ENCODE measurements around the gene TBC1D22A.

The TBC1D22A gene

DNA sequence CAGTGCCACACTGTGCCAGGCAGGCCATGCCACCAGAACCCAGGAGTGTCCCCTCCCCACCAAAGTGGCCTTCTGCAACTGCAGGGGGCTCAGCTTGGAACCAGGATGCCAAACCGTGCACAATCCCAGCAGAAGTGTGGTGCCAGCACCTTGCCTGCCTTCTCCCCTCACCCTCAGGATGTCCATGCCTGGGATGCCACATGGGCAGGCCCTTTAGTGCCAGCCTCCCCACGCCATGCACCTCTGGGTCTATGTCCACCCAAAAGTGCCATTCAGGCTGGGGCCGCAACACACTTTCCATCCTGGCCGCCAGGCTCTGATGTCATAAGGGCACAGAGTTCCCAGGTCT lies 8.7 kb upstream of the TBC1D22A start:
- Histone ChIP-seq H3K36me3 (ENCODE audit: control insufficient read depth in 2 of 2, insufficient read depth in 2 of 2, low read length in 2 of 2) (no peaks in the 10 kb centered on the region), H3K27me3 (ENCODE audit: control insufficient read depth in 1 of 2, insufficient read depth in 2 of 2, low read length in 2 of 2) (peaks cover 0 to 2% of the 10 kb centered on the region in 2 donors), H3K9ac (ENCODE audit: low read length in 2 of 2) (peak overlapping the region in 1 of 2 donors; percentile 13), H3K4me1 (ENCODE audit: control insufficient read depth, insufficient read depth, low read length) (peaks cover 20% of the 10 kb centered on the region), H3K9me3 (ENCODE audit: control insufficient read depth in 2 of 2, low read length in 2 of 2) (no peaks in the 10 kb centered on the region), H3K27ac (ENCODE audit: low read length) (peak overlapping the region; percentile 46), H3K4me3 (ENCODE audit: low read length in 2 of 2) (peak overlapping the region in 1 of 2 donors; percentile 40)

GRCh38 chr22:46754110-46754799 lies 8.2 kb upstream of the TBC1D22A start:
- H3K36me3 ChIP-seq (ENCODE audit: control insufficient read depth in 2 of 2, insufficient read depth in 2 of 2, low read length in 2 of 2), result no peaks in the 10 kb centered on the region
- H3K27me3 ChIP-seq (ENCODE audit: control insufficient read depth in 1 of 2, insufficient read depth in 2 of 2, low read length in 2 of 2), result peaks cover 0 to 2% of the 10 kb centered on the region in 2 donors
- H3K4me3 ChIP-seq (ENCODE audit: low read length in 2 of 2), result peak overlapping the region in 1 of 2 donors; percentile 40
- H3K4me1 ChIP-seq (ENCODE audit: control insufficient read depth, insufficient read depth, low read length), result peaks cover 20% of the 10 kb centered on the region
- H3K9ac ChIP-seq (ENCODE audit: low read length in 2 of 2), result peak overlapping the region in 1 of 2 donors; percentile 42
- H3K9me3 ChIP-seq (ENCODE audit: control insufficient read depth in 2 of 2, low read length in 2 of 2), result no peaks in the 10 kb centered on the region
- H3K27ac ChIP-seq (ENCODE audit: low read length), result peak overlapping the region; percentile 46

DNA sequence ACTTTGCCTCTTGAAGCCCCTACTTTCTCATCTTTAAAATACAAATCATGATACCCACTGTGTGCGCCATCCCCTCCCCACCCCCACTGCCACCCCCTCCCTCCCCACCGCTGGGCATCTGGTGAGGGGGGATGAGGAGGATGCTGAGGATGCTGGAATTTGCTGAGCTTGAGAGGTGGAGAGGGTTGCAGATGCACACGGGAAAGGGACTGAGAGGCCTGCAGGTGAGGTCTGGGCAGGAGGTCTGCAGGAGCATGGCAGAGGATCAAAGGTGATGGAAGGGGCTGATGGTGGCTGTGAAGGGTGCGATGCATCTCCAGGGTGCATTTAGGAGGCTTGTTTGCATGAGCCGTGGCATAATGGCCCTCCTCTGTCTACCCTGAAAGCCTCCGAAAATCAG lies 7.6 kb upstream of the TBC1D22A start:
- Histone ChIP-seq H3K9me3 (ENCODE audit: control insufficient read depth in 2 of 2, low read length in 2 of 2) (no peaks in the 10 kb centered on the region), H3K4me1 (ENCODE audit: control insufficient read depth, insufficient read depth, low read length) (peaks cover 15% of the 10 kb centered on the region), H3K36me3 (ENCODE audit: control insufficient read depth in 2 of 2, insufficient read depth in 2 of 2, low read length in 2 of 2) (no peaks in the 10 kb centered on the region), H3K9ac (ENCODE audit: low read length in 2 of 2) (no peak overlapping the region), H3K27me3 (ENCODE audit: control insufficient read depth in 1 of 2, insufficient read depth in 2 of 2, low read length in 2 of 2) (peaks cover 0 to 2% of the 10 kb centered on the region in 2 donors), H3K27ac (ENCODE audit: low read length) (no peak overlapping the region), H3K4me3 (ENCODE audit: low read length in 2 of 2) (no peak overlapping the region)

DNA sequence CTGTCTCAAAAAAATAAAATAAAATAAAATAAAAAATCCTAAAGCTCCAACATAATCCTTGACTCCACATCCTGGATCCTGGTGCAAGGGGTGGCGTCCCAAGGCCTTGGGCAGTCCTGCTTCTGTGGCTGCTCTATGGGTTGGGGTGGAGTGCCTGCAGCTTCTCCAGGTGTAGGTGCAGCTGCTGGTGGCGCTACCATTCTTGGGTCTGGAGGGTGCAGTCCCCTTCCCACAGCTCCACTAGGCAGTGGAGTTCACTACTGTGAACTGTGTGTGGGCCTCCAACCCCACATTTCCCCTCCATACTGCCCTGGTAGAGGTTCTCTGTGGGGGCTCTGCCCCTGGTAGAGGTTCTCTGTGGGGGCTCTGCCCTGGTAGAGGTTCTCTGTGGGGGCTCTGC lies 6.9 kb upstream of the TBC1D22A start:
- no peak overlapping the region for H3K9ac ChIP-seq (ENCODE audit: low read length in 2 of 2)
- H3K36me3 ChIP-seq (ENCODE audit: control insufficient read depth in 2 of 2, insufficient read depth in 2 of 2, low read length in 2 of 2), result no peaks in the 10 kb centered on the region
- no peaks in the 10 kb centered on the region for H3K9me3 ChIP-seq (ENCODE audit: control insufficient read depth in 2 of 2, low read length in 2 of 2)
- H3K27ac ChIP-seq (ENCODE audit: low read length), result no peak overlapping the region
- H3K27me3 ChIP-seq (ENCODE audit: control insufficient read depth in 1 of 2, insufficient read depth in 2 of 2, low read length in 2 of 2), result peaks cover 0 to under 1% of the 10 kb centered on the region in 2 donors
- H3K4me3 ChIP-seq (ENCODE audit: low read length in 2 of 2), result no peak overlapping the region
- H3K4me1 ChIP-seq (ENCODE audit: control insufficient read depth, insufficient read depth, low read length), result peaks cover 15% of the 10 kb centered on the region

- H3K27ac ChIP-seq (ENCODE audit: low read length), result no peak overlapping the region
- H3K4me1 ChIP-seq (ENCODE audit: control insufficient read depth, insufficient read depth, low read length), result peaks cover 17% of the 10 kb centered on the region
- H3K4me3 ChIP-seq (ENCODE audit: low read length in 2 of 2), result no peak overlapping the region
Measured at GRCh38 chr22:46756097-46756496, 6.4 kb upstream of the TBC1D22A start.

GRCh38 chr22:46757104-46757503 lies 5.3 kb upstream of the TBC1D22A start:
- H3K4me3 ChIP-seq (ENCODE audit: low read length in 2 of 2), result no peak overlapping the region
- H3K27ac ChIP-seq (ENCODE audit: low read length), result no peak overlapping the region
- H3K4me1 ChIP-seq (ENCODE audit: control insufficient read depth, insufficient read depth, low read length), result peaks cover 22% of the 10 kb centered on the region
- no peak overlapping the region for H3K9ac ChIP-seq (ENCODE audit: low read length in 2 of 2)
- no peaks in the 10 kb centered on the region for H3K36me3 ChIP-seq (ENCODE audit: control insufficient read depth in 2 of 2, insufficient read depth in 2 of 2, low read length in 2 of 2)
- H3K9me3 ChIP-seq (ENCODE audit: control insufficient read depth in 2 of 2, low read length in 2 of 2), result no peaks in the 10 kb centered on the region
- H3K27me3 ChIP-seq (ENCODE audit: control insufficient read depth in 1 of 2, insufficient read depth in 2 of 2, low read length in 2 of 2), result no peaks in the 10 kb centered on the region

More at GRCh38 chr22:46756097-46756496, 6.4 kb upstream of the TBC1D22A start:
- Histone ChIP-seq H3K9me3 (ENCODE audit: control insufficient read depth in 2 of 2, low read length in 2 of 2) (no peaks in the 10 kb centered on the region), H3K36me3 (ENCODE audit: control insufficient read depth in 2 of 2, insufficient read depth in 2 of 2, low read length in 2 of 2) (no peaks in the 10 kb centered on the region), H3K27me3 (ENCODE audit: control insufficient read depth in 1 of 2, insufficient read depth in 2 of 2, low read length in 2 of 2) (no peaks in the 10 kb centered on the region), H3K9ac (ENCODE audit: low read length in 2 of 2) (no peak overlapping the region)

DNA sequence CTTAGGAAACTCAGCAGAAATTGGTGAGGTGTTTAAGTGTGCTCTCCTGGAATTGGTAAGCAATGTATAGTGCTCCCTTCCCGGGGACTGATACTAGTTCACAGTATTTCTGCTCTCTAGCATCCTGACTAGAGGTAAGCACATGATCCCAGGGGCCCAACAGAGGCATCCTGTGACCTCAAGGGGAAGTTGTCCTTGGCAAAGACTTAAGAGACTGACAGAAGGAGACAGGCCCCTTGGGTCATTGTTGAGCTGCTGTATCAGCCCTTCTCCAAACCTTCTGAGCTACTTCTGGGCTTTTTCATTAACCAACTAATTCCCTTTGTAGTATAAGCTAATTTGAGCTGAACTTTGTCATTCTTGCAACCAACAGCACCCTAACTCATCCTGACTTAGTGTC lies 4.3 kb upstream of the TBC1D22A start:
- Histone ChIP-seq H3K9me3 (ENCODE audit: control insufficient read depth in 2 of 2, low read length in 2 of 2) (no peaks in the 10 kb centered on the region), H3K9ac (ENCODE audit: low read length in 2 of 2) (no peak overlapping the region), H3K4me3 (ENCODE audit: low read length in 2 of 2) (no peak overlapping the region), H3K36me3 (ENCODE audit: control insufficient read depth in 2 of 2, insufficient read depth in 2 of 2, low read length in 2 of 2) (no peaks in the 10 kb centered on the region), H3K4me1 (ENCODE audit: control insufficient read depth, insufficient read depth, low read length) (peaks cover 22% of the 10 kb centered on the region), H3K27me3 (ENCODE audit: control insufficient read depth in 1 of 2, insufficient read depth in 2 of 2, low read length in 2 of 2) (no peaks in the 10 kb centered on the region), H3K27ac (ENCODE audit: low read length) (no peak overlapping the region)

GRCh38 chr22:46758867-46759290 lies 3.6 kb upstream of the TBC1D22A start:
- H3K9ac ChIP-seq (ENCODE audit: low read length in 2 of 2), result no peak overlapping the region

GRCh38 chr22:46761017-46761416 lies 1.4 kb upstream of the TBC1D22A start:
- Histone ChIP-seq H3K9ac (ENCODE audit: low read length in 2 of 2) (peak overlapping the region in 1 of 2 donors; percentile 7), H3K4me1 (ENCODE audit: control insufficient read depth, insufficient read depth, low read length) (peaks cover 19% of the 10 kb centered on the region), H3K4me3 (ENCODE audit: low read length in 2 of 2) (peak overlapping the region in 1 of 2 donors; percentile 98), H3K27ac (ENCODE audit: low read length) (no peak overlapping the region), H3K9me3 (ENCODE audit: control insufficient read depth in 2 of 2, low read length in 2 of 2) (no peaks in the 10 kb centered on the region), H3K36me3 (ENCODE audit: control insufficient read depth in 2 of 2, insufficient read depth in 2 of 2, low read length in 2 of 2) (no peaks in the 10 kb centered on the region), H3K27me3 (ENCODE audit: control insufficient read depth in 1 of 2, insufficient read depth in 2 of 2, low read length in 2 of 2) (no peaks in the 10 kb centered on the region)

More at GRCh38 chr22:46758867-46759290, 3.6 kb upstream of the TBC1D22A start:
- H3K27ac ChIP-seq (ENCODE audit: low read length), result no peak overlapping the region
- H3K4me1 ChIP-seq (ENCODE audit: control insufficient read depth, insufficient read depth, low read length), result peaks cover 24% of the 10 kb centered on the region
- H3K4me3 ChIP-seq (ENCODE audit: low read length in 2 of 2), result no peak overlapping the region
- no peaks in the 10 kb centered on the region for H3K36me3 ChIP-seq (ENCODE audit: control insufficient read depth in 2 of 2, insufficient read depth in 2 of 2, low read length in 2 of 2)
- no peaks in the 10 kb centered on the region for H3K9me3 ChIP-seq (ENCODE audit: control insufficient read depth in 2 of 2, low read length in 2 of 2)
- no peaks in the 10 kb centered on the region for H3K27me3 ChIP-seq (ENCODE audit: control insufficient read depth in 1 of 2, insufficient read depth in 2 of 2, low read length in 2 of 2)

- Histone ChIP-seq H3K27ac (ENCODE audit: low read length) (peak overlapping the region; percentile 98), H3K4me1 (ENCODE audit: control insufficient read depth, insufficient read depth, low read length) (peaks cover 19% of the 10 kb centered on the region)
Measured at GRCh38 chr22:46761539-46762237, 762 bp upstream of the TBC1D22A start.

More at GRCh38 chr22:46761539-46762237, 762 bp upstream of the TBC1D22A start:
- Histone ChIP-seq H3K27me3 (ENCODE audit: control insufficient read depth in 1 of 2, insufficient read depth in 2 of 2, low read length in 2 of 2) (no peaks in the 10 kb centered on the region), H3K4me3 (ENCODE audit: low read length in 2 of 2) (peak overlapping the region; percentile 85 to 98), H3K36me3 (ENCODE audit: control insufficient read depth in 2 of 2, insufficient read depth in 2 of 2, low read length in 2 of 2) (no peaks in the 10 kb centered on the region), H3K9ac (ENCODE audit: low read length in 2 of 2) (peak overlapping the region; percentile 96 to 99), H3K9me3 (ENCODE audit: control insufficient read depth in 2 of 2, low read length in 2 of 2) (no peaks in the 10 kb centered on the region)
